ENCODE data around the gene C10orf53. TPM values are rescaled to one million over a fixed set of nuclear protein-coding genes. Genes with fewer than 3 reads are reported as not detected.

Gene C10orf53
- total RNA-seq, 1 donor from 2014 or later = not detected

GRCh38 chr10:49651039-49651835 is 28.2 kb upstream of the C10orf53 start:
- DNase-seq = no peak
- intact Hi-C loops (cut with micrococcal nuclease) = no loop called here
- ATAC-seq = no peak

DNA sequence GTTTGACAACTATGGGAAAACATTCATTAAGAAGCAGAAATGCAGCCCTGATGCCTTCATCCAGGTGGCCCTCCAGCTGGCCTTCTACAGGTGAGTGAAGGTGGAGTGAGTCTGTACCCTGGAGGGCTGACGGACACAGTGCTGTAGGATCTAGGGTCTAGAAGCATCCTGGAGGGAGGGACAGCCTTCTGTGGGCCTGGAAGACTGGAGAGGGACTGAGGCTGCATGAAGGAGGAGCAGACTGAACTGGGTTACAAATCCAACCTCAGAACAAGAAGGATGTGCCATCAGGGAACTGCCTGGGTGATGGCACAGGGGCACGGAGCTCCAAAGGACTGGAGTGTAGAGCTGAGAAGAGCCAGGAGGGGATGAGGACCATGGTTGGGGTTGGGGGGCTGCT is 27.5 kb upstream of the C10orf53 start:
- ATAC-seq (no peak), DNase-seq (no peak)
- intact Hi-C loops (cut with micrococcal nuclease) = no loop called here

DNA sequence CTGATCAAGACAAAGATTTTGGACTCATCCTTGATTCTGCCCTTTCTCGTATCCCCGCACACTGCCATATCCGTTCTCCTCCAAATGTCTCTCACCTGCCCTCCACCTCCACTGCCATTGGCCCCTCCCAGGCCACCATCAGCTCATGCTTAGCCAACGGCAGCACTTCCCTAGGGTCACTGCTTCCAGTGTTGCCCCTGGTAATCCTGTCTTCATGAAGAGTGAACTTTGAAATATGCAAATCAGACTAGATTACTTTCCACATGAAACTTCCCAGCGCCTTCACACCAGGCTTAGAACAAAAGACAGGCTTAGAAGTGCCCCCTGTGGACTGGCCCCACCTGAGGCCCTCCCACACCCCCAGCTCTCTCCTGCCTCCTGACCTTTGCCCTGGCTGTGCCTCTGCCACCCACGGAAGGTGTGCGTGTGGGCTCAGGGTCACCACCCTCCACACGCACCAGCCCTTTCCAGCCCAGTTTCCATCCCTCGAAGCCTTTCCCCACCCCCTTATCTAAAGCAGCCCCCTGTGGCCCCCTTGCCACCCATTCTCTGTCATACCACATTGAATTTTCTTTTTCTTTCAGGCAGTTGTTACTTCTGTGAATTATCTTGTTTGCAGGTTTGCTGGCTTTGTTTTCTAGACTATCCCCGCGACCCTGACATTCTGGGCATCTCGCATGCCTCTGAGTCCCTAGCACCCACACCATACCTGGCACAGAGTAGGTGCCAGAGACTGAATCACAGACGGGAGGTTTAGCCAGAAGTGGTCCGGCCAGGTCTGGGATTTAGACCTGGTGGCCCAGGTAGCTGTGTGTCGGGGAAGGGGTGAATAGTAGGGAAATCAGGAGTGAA is 26.8 kb upstream of the C10orf53 start:
- DNase-seq = no peak
- intact Hi-C loops (cut with micrococcal nuclease) = no loop called here
- ATAC-seq = no peak

DNA sequence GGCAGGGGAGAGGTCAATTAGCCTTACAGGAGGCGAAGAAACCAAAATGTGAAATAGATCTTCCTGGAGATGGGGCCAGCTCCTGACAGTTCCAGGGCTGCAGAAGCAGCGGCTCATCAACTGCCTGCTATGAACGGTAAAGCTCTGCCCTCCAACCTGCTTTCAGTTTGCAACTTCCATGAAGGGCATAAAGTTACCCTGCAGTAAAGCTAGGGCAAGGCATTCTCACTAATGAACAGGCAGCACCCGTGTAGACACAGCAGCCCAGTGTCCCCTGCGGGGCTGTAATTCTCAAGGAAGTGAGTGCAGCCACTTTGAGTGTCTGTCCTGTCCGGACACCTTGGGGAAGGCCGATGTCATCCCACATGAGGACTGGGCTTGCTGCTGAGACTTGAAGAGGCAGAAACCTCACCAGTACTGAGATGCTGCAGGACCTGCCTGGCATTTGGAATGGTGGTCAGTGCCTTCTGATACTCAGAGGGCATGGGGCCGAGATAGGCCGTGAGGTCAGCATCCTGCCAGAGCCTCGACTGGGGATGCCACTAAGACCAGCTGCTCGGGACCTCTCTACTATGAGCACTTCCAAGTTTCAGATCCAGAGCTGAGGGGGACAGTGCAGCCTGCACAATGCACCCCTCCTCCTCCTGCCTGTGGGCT is 26.1 kb upstream of the C10orf53 start:
- ATAC-seq (no peak), DNase-seq (no peak)
- intact Hi-C loops (cut with micrococcal nuclease) = no loop called here

GRCh38 chr10:49654036-49654693 is 25.3 kb upstream of the C10orf53 start:
- ATAC-seq = no peak
- no peak for DNase-seq
- intact Hi-C loops (cut with micrococcal nuclease) = no loop called here

GRCh38 chr10:49655099-49655498 is 24.4 kb upstream of the C10orf53 start:
- intact Hi-C loops (cut with micrococcal nuclease) = no loop called here
- ATAC-seq (no peak), DNase-seq (no peak)

DNA sequence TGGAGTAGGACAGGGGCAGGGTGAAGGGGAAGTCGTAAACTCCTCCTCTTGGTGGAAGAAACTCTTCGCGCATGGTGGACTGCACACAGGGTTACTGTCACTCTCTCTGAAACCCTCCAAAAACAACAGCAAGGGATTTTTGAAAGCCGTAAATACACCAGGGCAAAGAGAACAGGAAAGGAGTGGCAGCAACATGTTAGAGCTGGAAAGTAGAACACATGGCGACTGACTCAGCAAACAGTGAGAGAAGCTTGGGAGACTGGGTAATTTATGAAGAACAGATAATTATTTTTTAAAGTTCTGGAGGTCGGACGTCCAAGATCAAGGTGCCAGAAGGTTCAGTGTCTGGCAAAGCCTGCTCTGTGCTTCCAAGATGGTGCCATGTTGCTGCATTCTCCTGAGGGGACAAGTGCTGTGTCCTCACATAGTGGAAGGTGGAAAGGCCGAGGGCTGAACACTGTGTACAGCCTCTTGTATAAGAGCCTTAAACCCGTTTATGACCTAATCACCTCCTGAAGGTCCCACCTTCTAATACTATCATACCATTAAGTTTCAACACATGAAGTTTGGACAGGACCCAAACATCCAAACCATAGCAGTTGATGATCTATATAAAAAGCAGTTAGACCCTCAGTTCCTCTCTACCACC is 22.5 kb upstream of the C10orf53 start:
- ATAC-seq (no peak), DNase-seq (no peak)
- intact Hi-C loops (cut with micrococcal nuclease) = no loop called here

- intact Hi-C loops (cut with micrococcal nuclease) = no loop called here
- ATAC-seq = no peak
- DNase-seq = no peak
These were observed 21.8 kb upstream of the C10orf53 start for GRCh38 chr10:49657606-49658005.

DNA sequence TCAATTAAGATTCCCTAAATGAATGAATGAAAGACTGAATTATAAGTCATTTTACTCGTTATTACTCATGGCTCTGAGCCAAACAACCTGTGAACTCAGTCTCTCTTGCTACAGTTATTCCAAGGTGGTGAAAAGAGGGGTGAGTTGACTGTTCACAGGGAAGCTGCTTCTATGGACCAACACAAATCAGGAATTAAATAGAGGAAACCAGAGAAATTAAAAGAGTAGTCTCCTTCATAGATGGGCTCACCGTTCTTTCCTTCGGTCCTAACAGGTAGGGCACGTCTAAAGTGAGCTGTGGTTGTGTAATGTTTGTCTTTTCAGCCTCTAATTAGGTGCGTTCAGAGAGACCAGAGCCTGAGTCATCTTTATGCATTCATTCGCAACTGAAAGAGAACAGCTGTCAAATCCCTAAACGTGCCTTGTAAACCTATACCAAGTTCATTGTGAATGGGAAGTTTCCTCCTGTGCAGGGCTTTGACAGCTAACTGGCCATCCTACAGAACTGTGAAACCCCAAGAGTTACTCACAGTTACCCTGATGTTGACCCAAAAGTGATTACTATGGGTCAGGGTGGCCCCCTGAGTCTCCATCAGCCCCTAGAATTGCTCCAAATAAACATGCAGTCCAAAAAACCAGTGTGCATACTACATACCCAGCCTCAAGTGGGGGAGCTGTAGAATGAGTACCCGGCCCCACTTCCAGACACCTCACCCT is 18.2 kb upstream of the C10orf53 start:
- DNase-seq = no peak
- intact Hi-C loops (cut with micrococcal nuclease) = no loop called here
- ATAC-seq = no peak

DNA sequence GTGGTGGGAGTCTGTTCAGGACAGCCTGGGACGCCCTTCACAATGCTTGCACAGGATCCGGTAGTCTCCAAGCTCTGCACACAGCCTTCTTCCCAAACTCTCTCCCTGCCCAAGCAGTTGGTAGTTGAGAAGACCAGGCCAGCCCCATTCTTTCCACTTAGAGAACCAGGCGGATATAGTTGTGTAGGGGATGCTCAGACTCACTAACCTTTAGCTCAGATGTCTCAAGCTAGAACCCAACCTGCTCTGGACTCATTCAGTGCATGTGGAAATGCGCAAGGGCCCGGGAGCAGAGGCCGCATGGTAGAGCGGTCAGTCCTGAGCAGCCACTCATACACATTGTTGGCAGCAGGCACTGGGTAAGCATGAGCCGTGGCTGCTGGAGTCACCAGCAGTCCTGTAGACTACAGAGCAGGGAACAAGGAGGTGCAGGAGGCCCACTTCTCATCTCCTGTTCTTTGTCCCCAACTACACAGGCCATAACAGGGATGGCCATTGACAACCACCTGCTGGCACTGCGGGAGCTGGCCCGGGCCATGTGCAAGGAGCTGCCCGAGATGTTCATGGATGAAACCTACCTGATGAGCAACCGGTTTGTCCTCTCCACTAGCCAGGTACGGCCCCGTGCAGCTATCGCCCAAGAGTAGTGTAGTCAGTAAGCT is 17.2 kb upstream of the C10orf53 start:
- intact Hi-C loops (cut with micrococcal nuclease) = no loop called here
- no peak for DNase-seq
- no peak for ATAC-seq

DNA sequence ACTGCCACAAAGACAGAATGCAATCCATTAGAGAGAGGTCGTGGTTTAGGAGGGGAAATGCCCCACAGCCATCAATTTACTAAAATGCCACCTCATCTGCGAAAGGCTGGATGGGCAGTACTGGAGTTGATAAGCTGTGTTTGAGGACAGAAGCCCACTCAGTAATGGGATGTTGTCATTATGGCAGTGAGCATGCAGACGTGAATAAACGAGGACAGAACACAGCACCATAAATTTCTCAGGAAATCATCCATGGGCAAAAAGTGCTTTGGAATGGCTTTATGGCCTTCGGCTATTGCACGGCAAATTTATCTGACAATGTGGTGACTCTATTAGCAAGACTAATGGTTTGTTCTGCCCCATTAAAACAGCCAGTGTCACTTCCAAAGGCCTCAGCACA is 15.9 kb upstream of the C10orf53 start:
- ATAC-seq (no peak), DNase-seq (no peak)
- intact Hi-C loops (cut with micrococcal nuclease) = no loop called here

GRCh38 chr10:49664006-49664841 is 15.2 kb upstream of the C10orf53 start:
- DNase-seq (no peak), ATAC-seq (no peak)
- intact Hi-C loops (cut with micrococcal nuclease) = no loop called here

- ATAC-seq = no peak
- no peak for DNase-seq
- intact Hi-C loops (cut with micrococcal nuclease) = no loop called here
These were observed 14.6 kb upstream of the C10orf53 start for GRCh38 chr10:49664842-49665355.

GRCh38 chr10:49666054-49666615 is 13.3 kb upstream of the C10orf53 start:
- intact Hi-C loops (cut with micrococcal nuclease) = no loop called here
- DNase-seq (no peak), ATAC-seq (no peak)

- ATAC-seq (no peak), DNase-seq (no peak)
- intact Hi-C loops (cut with micrococcal nuclease) = no loop called here
These were observed 12.8 kb upstream of the C10orf53 start for GRCh38 chr10:49666685-49667084.

DNA sequence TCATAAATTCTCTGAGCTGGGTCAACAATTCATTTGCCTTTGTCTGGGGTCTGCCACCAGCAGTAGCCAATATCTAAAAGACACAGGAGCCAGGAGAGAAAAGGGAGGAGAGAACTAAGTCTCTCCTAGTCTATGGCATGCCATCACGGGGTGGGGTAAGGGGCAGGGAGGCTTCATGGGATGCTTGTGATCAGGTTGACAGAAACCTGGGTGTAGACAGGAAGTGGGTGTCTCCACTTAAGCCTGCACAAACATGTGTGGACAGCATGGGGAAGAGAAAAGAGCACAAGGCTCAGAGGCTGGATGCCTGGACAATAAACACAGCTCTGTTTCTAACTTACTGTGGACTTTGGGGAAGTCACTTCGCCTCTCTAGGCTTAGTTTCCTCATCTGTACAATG is 11.5 kb upstream of the C10orf53 start:
- ATAC-seq (no peak), DNase-seq (no peak)
- intact Hi-C loops (cut with micrococcal nuclease) = no loop called here

DNA sequence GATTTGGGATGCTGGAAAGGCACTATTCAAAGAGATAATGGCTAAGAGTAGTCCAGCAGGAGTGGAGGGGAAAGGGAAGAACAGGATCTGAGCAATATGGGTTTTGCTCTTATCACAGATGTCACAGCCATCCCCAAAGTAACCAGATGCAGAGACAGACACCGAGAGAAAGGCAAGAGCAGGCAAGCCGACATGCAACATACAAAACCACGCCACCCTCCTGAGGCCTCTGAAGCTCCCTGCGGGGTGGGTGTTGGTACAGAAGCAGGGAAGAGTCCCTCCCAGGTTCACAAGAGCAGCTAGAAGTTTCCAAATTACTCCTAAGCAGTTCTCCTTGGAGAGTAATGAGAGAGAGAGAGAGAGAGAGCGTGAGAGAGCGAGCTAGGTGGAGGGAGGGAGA is 10.8 kb upstream of the C10orf53 start:
- intact Hi-C loops (cut with micrococcal nuclease) = no loop called here
- no peak for ATAC-seq

More for the DNA sequence above, 10.8 kb upstream of the C10orf53 start:
- DNase-seq = no peak
